HL-60 (cell line): ENCODE results near the gene MOB3B.

Source experiments
- POLR2AphosphoS5 ChIP-seq: IDR thresholded peaks from 2 replicates; pipeline ENCODE4 v1.6.1; 2012; ENCODE audit warnings: low read depth
- TF ChIP-seq, protein P1 (sequence below): IDR thresholded peaks from one replicate; pipeline ENCODE4 v1.5.1; 2011; ENCODE audit warnings: low read length, control low read depth, inconsistent platforms; ENCODE audit not compliant: insufficient read depth

DNA sequence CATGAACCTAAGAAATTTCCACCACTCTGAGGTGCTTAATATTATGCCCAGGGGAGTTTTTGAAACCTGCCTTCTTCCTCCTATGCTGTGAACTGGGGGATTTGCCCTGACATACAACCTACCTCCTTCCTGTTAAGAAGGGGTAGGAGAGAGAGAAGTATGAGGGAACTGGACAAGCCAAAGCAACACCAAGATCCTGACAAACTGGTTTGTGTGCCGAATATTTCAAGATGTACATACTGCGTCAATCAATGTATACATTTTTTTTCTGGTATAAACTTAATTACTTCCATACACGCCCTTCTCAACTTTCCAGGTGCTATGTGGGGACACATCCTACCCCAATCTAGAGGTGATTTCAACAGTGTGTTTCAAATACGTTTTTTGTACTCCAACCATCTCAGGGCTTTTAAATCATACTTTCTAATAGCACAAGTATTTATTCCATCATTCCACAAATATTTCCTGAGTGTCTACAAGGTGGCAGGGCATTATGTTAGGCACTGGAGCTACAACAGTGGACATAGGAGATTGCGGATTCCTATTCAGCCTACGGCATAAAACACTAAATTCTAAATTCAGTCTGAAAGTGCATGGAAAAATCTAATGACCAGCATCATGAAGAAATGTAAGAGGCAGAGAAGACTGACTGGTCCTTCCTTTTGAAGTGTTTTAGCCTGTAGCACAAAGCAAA lies 75.6 kb downstream of the MOB3B start:
- TF ChIP-seq, protein P1, sequence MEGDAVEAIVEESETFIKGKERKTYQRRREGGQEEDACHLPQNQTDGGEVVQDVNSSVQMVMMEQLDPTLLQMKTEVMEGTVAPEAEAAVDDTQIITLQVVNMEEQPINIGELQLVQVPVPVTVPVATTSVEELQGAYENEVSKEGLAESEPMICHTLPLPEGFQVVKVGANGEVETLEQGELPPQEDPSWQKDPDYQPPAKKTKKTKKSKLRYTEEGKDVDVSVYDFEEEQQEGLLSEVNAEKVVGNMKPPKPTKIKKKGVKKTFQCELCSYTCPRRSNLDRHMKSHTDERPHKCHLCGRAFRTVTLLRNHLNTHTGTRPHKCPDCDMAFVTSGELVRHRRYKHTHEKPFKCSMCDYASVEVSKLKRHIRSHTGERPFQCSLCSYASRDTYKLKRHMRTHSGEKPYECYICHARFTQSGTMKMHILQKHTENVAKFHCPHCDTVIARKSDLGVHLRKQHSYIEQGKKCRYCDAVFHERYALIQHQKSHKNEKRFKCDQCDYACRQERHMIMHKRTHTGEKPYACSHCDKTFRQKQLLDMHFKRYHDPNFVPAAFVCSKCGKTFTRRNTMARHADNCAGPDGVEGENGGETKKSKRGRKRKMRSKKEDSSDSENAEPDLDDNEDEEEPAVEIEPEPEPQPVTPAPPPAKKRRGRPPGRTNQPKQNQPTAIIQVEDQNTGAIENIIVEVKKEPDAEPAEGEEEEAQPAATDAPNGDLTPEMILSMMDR, result no peak
- TF ChIP-seq POLR2AphosphoS5, result no peak
